ACHN (cell line): Measurements from ENCODE around the gene CREB3.

Experiments used
- DNase-seq: peaks from one replicate; pipeline ENCODE4 v3.0.0-alpha.2; 2015
- in situ Hi-C: cut with HindIII; loops from 2 replicates; pipeline ENCODE4 v1.10.0; 2017; ENCODE audit warnings: low sequenced_read_pairs, low pct_ligation_motif_present, low pct_unique_long_range_greater_than_20kb

Gene CREB3

DNA sequence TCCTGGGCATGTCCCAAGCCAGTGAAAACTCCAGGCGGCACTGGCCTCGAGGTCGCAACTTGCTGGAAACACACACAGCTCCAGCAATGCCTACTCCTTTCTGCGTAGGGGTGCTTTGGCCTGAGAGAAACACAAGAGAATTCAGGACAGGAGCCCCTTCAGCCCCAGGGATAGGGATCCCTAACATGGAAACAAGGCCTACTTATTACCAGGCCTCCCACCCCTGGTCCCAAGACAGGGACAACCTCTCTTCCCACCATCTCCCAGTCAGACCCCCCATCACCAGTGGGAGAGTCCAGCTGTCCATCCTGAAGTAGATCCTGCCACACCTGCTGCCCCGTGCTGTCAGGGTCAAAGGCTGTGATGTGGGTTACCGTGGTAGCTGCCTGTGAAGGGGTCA lies 7.8 kb downstream of the CREB3 start:
- no peak for DNase-seq
- in situ Hi-C loops = no loop called here

DNA sequence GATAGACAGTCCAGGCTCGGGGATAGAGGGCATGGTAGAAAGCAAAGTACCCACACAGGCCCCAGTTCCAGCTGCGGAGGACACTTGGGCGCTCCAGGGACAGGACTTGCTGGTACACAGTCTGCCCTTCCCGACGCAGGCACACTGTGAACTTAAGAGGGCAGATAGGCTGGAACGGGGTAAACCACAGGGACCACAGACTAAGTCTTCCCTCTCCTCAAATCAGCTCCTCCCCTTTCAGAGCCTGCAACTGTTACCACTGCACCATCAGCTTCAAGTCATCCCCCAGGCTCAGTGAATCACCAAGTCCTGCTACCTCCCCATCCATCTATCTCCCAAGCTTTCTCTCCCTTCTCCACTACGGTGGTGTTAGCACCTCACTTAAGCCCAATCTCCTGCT lies 9.3 kb downstream of the CREB3 start:
- in situ Hi-C loops = no loop called here
- DNase-seq = no peak

DNA sequence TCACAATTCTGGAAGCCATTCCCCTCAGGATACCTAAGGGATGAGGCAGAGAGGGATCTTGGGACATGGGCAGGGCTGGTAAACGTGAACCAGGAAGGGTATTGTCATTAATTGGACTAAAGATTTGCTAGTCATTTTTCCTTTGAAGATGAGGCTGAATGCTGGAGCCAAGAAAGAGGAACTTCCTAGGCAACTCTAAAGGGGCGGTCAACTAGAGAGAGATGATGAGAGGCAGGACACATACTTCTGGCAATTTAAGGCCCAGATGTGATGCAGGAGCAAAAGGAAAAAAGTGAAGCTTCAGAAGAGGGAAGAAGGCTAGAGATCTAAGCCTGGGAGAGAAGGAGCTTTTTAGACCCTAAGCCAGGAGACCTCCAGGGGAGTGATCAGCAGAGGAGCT lies 11.0 kb downstream of the CREB3 start:
- no peak for DNase-seq
- in situ Hi-C loops = no loop called here

DNA sequence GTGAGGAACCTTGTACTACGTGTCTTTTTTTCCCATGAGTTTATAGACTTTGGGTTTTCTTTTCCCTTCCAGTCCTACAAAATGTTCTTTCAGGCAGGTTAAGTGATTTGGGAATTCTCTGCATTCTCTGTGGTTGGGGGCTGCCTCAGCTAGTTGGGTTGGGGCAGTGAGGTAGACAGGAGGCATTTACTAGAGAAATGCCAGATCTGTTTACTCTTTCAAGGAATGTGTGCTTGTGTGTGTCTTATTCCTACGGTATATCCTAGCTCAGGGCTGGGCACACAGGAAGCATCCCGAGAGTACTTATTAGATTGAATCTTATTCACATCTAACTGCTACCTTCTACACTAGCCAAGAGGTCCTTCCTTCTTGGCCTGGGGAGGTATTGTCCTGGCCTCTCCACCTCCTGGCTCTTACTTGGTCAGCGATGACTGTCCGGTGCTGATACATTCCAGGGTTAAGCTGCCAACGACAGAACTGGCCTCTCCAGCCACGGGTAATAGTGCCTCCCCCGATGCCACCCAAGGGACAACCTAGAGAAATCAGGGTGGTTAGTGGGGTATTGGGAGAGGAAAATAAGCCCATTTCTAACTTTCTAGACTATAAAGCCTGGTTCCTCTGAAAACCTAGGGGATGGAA lies 11.5 kb downstream of the CREB3 start:
- DNase-seq = no peak
- in situ Hi-C loops = no loop called here

DNA sequence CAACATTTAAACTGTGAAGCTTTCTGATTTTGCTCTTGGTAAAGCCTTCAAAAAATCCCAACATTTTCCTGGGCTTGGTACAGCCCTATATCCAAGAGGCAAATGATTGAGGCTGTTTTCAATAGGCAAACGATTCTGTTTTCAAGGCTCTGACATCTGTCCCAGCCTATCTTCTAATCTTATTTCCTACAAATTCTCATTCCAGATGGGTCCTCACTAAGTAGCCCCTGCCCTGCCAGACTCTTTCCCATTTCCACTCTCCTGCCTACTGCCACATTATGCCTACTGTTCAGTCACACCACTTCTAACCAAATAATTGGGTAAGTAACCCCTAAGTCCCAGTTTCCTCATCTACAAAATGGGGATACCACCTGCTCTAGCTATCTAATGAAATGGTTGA lies 13.1 kb downstream of the CREB3 start:
- in situ Hi-C loops = no loop called here

DNA sequence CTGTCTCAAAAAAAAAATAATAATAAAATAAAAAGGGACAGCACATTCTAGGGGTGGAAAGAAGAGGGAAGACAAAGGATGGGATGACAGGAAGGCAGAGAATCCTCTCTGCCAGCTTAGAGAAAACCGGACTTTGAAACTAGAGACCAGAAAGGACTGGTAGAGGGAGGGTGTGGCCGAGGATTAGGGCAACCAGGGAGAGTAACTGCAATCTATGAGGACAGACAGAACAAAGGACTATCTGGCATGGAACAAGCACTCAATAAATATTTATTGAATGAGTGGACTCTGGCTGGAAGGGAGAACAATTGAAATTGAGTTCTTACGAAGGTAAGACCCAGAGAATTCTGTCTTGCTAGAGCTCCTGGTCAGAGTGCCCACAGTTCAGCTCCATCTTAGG lies 14.1 kb downstream of the CREB3 start:
- in situ Hi-C loops = no loop called here
- no peak for DNase-seq

More for the DNA sequence above, 13.1 kb downstream of the CREB3 start:
- no peak for DNase-seq

DNA sequence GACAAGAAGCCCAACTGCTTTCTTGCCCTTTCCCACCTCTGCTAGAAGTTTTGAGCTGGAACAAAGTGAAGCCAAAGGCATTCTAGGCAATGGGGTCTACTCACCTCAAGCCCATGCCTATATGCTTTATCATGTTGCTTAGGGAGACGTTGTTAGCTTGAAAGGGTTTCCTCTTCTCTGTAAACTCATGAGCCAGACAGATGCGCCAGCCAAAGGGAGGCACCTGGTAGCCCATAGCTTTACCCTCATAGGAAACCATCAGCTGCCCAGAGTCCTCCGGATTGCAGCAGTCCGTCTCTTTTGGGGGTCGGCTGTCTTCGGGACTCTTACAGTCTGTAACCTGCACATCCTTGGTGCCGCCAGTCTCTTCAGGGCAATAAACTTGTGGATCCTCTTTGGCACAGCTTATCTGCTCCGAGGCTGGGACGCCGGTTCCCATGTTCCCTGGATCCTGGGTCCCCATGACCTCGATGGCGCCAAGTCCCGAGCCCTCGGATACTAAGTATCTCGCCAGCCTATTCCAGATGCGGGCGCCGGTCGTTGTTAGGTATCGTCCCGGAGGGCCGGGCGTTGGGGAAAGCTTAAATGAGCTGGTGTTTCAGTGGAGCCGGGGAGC lies 15.9 kb downstream of the CREB3 start:
- DNase-seq = no peak
- in situ Hi-C loops = no loop called here

DNA sequence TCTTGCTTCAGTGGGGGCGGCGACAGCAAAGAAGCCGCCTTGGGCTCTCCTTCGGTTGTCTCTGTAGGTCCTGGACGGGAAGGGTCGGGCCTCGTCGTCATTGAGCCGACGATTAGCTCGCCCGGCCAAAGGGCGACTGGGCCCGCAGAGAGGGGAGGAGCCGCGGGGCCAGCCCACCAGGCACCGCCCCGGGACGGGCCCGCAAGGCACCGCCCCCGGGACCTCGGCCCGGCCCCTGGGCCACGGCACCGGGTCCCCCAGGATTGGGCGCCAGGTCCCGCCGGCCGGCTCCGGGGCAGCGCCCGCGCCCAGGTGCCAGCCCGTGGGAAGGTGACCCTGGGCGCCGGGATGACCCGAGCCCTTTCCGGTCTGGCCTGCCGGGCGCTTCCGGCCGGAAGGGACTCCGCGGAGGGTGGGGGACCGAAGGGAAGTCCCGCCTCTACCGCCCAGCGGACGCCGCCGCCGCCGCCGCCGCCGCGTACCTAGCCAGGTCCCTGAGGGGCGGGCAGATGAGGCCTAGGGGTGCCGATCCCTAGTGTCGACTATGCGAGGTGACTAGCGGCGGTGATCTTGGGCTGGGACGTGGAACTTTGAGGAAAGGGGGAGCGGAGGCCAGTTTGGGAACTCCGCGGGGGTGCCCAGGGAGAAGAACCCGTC lies 16.5 kb downstream of the CREB3 start, which contains the start of the genes GBA2 and RGP1:
Gene GBA2, minus strand, starts transcription at position 371 of the 657 bp plus-strand sequence. CDS start 524 bp downstream, outside the sequence.
Gene RGP1, plus strand, starts transcription at position 430 of the 657 bp plus-strand sequence. CDS start 469 bp downstream, outside the sequence.
- DNase-seq = peak; percentile 76
- in situ Hi-C loops = no loop called here

DNA sequence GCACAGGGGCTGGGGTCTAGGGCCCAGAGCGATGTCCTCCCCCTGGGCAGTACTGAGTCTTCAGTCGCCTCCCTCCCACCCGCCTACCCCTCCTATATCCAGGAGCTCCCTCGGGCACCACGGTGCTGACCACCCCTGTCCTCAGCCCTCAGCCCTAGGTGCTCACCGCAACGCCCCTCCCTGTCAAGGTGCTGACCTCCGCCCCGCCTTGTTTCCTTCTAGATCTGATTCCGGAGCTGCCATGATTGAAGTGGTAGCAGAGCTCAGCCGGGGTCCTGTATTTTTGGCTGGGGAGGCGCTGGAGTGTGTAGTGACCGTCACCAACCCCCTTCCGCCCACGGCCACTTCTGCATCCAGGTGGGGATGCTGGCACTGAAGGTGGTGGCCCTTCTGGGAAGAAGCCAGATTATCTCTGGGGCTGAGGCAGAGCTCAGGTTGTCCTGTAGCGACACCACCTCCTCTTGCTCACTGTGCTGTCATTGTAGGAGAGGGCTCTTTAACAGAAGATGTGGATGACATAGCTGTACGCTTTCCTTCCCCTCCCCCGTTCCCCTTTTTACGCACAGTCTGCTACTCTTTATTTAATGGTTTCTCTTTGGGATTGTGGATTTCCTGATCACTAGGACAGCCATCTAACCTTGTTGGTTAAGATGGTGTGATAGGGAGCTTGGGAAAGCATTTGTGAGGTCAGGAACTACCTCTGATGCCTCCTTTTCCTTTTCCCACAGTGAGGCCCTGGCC lies 17.2 kb downstream of the CREB3 start:
- in situ Hi-C loops = no loop called here
- DNase-seq = no peak

DNA sequence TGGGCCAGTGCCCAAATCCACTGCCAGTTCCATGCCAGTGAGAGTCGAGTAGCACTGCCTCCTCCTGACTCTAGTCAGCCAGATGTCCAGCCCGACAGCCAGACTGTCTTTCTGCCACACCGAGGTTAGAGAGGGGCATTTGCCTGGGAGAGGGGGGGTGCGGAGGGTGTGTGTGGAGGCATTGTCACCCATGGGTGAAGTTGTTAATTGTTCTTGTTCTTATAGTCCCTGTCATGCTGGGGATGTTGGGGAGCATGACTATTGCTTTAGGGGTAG lies 17.7 kb downstream of the CREB3 start:
- in situ Hi-C loops = no loop called here
- no peak for DNase-seq

DNA sequence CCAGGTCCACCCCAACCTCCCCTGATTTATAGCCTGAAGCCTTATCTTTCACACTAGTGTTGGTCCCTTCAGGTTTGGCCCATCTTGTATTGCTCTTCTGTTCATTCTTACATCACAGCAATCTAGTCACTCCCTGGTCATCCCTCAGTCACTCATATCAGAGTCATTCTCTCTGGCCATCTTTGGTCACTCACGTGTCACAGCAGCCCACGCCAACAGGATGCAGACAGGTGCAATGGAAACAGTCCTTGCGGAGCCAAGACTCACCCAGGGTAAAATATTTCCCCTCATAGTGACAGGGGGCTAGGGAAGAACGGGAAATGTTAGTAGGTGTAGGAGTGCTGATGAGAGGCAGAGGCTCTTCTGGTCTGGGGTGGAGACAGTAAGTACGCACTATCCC lies 21.0 kb downstream of the CREB3 start:
- no peak for DNase-seq
- in situ Hi-C loops = no loop called here

DNA sequence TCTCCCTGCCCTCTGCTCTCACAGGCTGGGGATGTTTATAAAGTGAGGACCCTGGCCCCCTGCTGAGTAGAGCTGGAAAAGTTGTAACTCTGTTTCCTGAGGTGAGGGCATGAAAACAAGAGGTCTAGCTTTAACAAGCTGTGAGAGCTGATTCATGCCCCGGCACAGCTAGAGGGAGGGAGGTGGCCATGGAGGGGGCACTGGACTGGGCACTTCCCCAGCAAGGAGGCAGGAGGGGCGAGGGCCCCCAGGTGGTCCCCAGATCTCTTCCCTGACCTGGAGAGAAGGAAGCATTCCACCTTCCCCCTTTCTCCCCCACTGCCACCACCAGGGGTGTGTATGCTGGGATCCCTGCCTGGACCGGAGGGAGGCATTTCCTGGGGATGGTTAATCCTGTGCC lies 21.8 kb downstream of the CREB3 start, which contains the start of gene MSMP:
Gene MSMP, minus strand, starts transcription at position 13 of the 400 bp plus-strand sequence. CDS start 147 bp downstream, outside the sequence.
- in situ Hi-C loops = no loop called here
- no peak for DNase-seq

DNA sequence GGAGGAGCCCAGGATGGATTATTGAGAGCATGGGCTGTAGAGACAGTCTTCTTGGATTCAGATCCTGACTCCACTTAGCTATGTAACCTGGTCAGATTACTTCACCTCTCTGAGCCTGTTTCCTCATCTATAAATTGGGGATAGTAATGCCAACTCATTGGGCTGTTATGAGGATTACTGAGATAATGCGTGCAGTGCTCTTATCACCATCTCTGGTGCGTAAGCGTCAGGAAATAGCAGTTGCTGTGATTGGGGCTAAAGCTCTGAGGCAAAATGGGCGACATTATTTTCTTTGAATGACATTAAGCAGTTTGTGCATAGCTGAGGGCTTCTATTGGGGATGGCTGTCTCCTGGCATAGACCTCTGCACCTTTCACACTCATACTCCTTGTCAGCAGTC lies 22.6 kb downstream of the CREB3 start:
- in situ Hi-C loops = no loop called here
- DNase-seq = no peak

DNA sequence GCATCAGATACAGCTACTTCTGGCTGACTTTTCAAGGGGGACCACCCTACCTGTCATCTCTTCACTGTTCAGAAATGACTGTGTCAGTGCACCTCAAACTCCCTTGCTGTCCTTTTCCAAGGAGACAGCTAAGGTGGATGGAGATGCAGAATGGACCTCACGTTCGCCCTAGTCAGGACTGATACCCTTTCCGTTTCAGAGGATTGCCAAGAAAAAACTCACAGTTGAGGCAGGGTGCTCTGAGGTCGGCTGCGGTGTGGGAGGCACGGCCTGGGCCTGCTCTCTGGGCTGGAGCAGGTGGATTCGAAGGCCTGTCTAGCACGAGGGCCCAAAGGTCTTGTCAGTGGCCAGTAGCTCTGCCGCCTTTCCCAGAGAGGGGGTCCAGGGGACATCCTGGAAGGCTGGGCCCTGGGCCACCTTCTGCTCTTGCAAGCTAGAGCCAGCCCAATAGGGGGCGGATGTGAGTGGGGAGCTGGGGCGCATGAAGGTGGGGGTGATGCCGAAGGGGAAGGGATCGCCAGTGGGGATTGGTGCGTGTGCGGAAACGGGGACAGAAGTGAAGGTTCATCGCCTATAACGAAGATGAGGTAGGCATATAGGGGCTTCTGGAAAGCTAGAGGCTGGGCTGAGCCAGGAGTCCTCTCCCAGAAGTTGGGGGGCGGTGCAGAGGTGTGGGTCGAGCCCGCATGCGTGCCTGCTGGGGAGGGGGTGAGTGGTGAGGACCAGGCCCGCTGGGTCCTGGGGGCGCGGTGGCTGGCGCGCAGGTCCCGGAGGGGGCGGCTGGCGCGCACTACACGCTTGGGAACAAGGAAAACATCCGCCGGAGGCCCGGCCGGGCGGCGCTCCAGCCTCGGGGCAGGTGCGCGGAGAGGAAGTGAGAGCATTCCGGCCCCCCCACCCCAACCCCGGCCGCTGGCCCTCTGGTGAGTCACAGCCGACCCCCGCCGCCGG lies 24.1 kb downstream of the CREB3 start:
- DNase-seq = peak; percentile 80
- in situ Hi-C loops = no loop called here

DNA sequence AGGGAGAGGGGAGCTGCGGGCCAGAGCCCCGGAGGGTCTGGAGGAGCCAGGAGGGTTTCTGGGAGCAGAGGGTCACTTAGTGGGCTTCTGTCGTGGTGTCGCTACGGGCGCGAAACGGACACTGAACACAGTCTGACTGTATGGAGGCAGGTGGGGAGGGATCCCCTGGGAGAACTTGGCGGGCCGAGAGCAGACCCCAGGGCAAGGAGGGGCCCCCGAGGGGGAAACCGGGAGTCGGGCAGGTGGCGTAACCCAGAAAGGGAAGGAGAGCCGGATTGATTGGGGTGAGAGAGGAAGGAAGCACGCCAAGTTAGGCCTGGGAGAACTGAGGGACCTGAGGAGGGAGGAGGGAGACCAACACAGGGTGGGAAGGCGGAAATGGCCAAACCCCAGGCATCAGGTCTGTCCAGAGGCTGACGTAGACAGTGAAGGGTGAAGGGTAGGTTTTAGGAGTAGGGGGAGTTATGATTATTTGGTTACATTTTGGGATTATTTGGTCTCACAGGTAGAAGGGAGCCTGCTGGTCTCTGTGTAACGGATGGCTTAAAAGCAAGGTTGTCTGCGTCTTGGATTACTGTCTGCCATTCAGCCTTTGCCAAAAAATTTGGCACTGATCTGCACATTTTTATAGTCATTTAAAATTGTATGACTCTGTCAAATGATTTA lies 24.9 kb downstream of the CREB3 start:
- peak; percentile 71 for DNase-seq
- in situ Hi-C loops = no loop called here

DNA sequence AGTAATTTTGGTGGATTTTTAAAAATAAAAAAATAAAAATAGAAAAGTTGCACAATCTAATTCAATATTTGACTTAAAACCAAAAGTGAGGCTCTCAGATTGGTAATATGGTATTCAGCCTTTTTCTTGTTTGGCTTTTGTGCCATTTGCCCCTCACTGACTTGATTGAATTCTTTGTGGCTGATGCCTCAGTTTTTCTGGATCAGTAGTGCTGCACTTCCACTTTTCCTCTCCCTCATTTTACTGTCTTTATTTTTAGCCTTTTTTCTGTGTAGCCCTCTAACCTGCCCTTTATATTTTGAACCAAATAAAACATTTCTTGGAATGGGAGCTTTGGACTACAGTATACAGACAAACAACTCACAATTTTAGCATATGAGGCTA lies 25.4 kb downstream of the CREB3 start:
- in situ Hi-C loops = no loop called here
- DNase-seq = no peak

DNA sequence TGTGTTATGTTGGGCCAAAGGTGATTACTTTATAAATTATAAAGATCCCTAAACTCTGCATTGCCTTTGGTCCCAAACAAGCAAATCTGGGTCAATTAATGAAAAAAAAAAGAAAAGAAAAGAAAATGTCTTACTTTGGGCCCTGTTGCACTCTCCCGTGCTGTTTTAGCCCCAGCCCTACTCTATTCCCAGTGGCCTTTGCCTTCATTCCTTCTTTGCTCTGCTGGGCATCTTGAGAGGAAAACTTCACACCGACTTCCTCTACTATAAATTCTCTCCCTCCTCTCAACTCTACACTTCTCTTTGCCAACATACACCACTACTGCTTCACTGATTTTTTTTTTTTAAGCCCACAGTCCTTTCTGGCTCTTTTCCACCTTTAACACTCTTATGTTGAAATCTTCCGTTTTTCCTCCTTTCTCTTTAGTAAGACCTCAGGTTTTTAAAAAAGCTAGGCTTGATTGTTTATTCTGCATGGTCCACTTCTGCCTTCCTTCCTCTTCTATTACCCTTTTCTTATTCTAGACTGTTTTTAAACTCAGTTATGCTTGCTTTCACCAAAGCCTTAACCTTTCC lies 26.1 kb downstream of the CREB3 start:
- DNase-seq = no peak
- in situ Hi-C loops = no loop called here

DNA sequence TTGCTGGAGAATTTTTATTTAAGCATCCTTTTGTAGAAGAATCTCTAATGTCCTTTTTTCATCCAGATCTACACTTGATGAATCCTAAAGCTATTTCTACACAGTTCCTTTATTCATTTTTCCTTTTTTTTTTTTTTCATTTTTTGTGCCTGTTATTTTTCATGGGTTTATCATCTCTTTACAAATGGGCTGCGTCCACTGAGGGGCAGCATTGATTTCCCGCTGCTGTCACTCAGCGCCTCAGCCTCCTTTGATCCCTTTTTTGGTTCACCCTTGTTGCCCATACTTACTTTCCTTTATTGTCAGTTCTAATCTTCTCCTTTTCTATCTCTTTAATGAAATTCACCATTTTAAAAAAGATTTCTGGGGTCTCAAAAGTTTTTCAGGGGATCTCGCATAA lies 27.3 kb downstream of the CREB3 start:
- DNase-seq = no peak
- in situ Hi-C loops = no loop called here
